Measurements from ENCODE around the gene ZNF277.

DNA sequence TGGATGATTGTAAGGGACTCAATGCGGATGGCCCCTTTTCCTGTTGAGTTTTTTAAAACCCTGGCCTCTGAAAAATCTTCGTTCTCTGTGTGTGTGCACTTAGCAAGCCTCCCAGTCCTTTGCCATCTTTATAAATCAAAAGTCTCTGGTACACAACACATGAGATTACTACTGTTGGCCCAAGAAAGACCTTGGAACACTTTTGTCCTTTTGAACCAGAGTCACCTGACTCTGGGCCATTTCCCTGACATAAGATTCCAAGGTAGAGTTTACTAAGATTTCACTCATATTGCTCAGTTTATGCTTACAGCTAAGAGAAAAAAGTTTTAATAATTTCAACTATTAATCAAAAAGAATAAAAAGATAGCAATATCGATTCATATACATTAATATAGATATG is 179.0 kb downstream of the ZNF277 start:
- TF ChIP-seq, protein P1, sequence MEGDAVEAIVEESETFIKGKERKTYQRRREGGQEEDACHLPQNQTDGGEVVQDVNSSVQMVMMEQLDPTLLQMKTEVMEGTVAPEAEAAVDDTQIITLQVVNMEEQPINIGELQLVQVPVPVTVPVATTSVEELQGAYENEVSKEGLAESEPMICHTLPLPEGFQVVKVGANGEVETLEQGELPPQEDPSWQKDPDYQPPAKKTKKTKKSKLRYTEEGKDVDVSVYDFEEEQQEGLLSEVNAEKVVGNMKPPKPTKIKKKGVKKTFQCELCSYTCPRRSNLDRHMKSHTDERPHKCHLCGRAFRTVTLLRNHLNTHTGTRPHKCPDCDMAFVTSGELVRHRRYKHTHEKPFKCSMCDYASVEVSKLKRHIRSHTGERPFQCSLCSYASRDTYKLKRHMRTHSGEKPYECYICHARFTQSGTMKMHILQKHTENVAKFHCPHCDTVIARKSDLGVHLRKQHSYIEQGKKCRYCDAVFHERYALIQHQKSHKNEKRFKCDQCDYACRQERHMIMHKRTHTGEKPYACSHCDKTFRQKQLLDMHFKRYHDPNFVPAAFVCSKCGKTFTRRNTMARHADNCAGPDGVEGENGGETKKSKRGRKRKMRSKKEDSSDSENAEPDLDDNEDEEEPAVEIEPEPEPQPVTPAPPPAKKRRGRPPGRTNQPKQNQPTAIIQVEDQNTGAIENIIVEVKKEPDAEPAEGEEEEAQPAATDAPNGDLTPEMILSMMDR (IDR thresholded peaks at IDR 0.05), result no peak
- TF ChIP-seq POLR2A (IDR thresholded peaks at IDR 0.05), result no peak
- TF ChIP-seq EP300 (IDR thresholded peaks at IDR 0.05), result no peak
